Subcutaneous adipose tissue (tissue), 4 donors: Measurements from ENCODE around the gene SLC28A3. TPM values are rescaled to one million over a fixed set of nuclear protein-coding genes. Genes with fewer than 3 reads are reported as not detected.

Source experiments
- total RNA-seq, 4 donors: library from RNA; depleted of rRNA; stranded (reverse); fragments of >200 nt; gene quantifications; one replicate each; pipeline ENCODE4 v1.1.0, GENCODE V29; 2016
- TF ChIP-seq, protein P1 (sequence below): fragments of 450-650 bp; IDR thresholded peaks from one replicate; pipeline ENCODE4 v1.5.1; 2016; ENCODE audit warnings: low read depth, mild to moderate bottlenecking, control low read depth, antibody characterized with exemption, moderate library complexity

Gene SLC28A3
- total RNA-seq, 4 donors from 2014 or later, result 0.16 to 3.2 (median 0.22) TPM; not detected in 1

DNA sequence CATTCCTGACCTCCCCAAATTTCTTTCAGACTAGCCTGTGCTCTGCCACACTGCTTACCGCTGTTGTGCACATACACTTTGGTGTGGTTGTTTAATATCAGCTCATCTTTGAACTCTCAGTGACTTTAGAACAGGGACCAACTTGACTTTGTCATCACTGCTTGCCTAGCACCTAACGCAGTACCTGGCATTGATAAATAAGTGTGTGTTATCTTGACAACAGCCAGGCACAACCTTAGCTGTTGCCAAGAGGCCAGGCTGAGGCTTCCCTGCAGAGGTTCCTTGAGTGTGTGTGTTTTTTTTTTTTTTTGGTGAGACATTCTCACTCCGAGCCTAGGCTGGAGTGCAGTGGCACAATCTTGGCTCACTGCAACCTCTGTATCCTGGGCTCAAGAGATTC, 41.0 kb upstream of the SLC28A3 start:
- TF ChIP-seq, protein P1, sequence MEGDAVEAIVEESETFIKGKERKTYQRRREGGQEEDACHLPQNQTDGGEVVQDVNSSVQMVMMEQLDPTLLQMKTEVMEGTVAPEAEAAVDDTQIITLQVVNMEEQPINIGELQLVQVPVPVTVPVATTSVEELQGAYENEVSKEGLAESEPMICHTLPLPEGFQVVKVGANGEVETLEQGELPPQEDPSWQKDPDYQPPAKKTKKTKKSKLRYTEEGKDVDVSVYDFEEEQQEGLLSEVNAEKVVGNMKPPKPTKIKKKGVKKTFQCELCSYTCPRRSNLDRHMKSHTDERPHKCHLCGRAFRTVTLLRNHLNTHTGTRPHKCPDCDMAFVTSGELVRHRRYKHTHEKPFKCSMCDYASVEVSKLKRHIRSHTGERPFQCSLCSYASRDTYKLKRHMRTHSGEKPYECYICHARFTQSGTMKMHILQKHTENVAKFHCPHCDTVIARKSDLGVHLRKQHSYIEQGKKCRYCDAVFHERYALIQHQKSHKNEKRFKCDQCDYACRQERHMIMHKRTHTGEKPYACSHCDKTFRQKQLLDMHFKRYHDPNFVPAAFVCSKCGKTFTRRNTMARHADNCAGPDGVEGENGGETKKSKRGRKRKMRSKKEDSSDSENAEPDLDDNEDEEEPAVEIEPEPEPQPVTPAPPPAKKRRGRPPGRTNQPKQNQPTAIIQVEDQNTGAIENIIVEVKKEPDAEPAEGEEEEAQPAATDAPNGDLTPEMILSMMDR, result no peak

GRCh38 chr9:84379740-84380139, 39.2 kb upstream of the SLC28A3 start:
- TF ChIP-seq, protein P1, result no peak

DNA sequence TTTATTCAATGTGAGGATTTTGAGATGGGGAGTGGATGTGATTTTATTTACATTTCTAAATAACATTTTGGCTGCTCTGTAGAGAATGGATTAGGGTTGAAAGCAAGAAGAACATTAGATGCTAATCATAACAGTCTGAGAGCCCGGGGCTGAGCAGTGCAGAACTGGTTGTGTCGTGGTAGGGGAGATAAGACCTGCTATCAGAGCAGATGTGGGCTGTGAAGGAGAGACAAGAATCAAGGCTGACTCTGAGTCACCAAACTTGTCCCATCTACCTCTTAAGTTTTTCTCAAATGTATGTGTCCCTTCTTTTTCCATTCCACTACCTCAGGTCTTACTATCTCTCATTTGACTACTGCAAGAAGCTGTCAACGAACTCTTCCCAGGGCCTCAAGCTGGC, 35.4 kb upstream of the SLC28A3 start:
- TF ChIP-seq, protein P1, result no peak

DNA sequence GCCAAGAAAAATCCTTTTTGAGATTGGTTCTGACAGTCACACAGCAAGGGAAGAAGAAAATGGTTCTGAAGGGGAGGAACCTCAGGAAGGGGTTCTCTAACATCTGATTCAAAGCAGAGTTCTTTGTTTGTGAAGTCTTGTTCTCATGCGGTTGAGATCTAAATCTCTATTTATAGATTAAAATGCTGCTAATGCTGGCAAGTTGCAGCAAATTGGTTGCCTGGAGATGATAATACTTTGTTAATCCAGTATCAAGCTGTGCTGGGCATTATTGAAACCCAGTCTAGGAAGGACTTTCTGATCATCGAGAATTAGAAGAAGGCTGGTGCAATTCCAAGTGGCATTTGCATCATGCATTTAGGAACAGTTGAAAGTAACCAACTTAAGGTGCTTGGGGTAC, 34.0 kb upstream of the SLC28A3 start:
- TF ChIP-seq, protein P1, result no peak

GRCh38 chr9:84374013-84374412, 33.5 kb upstream of the SLC28A3 start:
- TF ChIP-seq, protein P1, result no peak

DNA sequence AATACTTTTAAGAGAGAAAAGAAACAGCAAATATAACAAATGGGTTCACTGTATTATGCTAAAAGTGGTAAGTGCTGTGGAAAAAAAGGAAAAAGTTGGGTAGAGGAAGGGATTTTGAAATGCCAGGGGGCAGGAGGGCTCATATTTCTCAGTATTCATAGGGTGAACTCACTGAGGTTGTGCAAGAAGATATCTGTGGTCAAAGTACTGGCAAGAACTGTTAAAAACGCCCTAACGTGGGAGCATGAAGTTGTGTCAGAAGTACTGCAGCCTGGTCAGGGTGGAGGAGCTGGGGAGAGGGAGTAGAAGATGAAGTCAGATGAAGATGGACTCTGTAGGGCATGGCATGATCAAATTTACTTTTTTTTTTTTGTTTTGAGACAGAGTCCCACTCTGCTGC, 31.2 kb upstream of the SLC28A3 start:
- TF ChIP-seq, protein P1, result no peak

DNA sequence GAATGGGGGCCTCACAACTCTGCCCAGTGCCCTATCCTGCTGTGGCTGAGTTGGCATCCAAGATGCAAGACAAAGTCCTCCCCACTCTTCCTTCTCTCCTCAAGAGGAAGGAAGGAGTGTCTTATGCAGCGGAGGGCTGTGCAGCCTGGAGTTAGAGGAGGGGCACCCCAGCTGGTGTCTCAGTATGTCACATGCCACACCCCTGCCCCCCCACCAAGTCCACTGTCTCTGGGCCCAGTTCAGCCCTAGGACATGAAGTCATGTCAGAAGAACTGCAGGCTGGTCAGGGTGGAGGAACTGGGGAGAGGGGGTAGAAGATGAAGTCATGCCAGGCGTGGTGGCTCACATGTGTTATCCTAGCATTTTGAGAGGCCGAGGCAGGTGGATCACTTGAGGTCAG, 28.0 kb upstream of the SLC28A3 start:
- TF ChIP-seq, protein P1, result no peak

DNA sequence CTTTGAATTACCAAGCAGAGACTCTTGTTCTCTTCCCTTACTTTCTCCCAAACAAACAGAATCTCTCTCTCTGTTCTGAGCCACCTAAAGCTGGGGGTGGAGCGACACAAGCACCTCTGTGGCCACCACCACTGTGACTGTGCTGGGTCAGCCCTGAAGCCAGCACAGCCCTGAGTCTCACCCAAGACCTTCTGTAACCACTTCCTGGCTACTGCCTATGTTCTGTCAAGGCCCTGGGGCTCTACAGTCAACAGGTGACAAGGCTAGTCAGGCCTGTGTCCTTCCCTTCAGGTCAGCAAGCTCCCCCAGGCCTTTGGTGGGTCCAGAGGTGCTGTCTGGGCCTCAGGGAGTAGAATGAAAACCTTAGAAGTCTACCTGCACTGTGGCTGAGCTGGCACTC, 26.1 kb upstream of the SLC28A3 start:
- TF ChIP-seq, protein P1, result no peak
